ENCODE measurements around the gene ARL5A.

The ARL5A gene

GRCh38 chr2:151766437-151767153 is 61.6 kb downstream of the ARL5A start:
- DNase-seq (ENCODE audit: low spot score): no peak

GRCh38 chr2:151765760-151766410 is 62.3 kb downstream of the ARL5A start:
- DNase-seq (ENCODE audit: low spot score): no peak

DNA sequence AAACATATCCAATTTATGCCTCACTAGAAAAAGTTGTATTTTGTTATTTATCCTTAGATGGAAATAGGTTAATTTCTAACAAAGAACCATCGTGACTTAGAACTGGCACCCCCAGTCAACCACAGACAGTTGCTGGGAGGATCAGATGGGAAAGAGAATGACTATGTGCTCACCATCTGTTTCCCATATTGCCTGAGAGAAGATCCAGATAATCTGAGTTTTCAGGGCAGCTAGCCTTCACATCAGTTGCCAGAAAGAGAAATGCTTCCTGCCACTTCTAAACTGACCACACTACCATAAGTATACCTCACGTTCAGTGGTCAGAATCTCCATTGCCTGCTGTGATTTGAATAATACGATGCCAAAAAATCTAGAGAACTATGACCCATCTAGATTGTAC is 65.5 kb downstream of the ARL5A start:
- DNase-seq (ENCODE audit: low spot score): peak; percentile 57

DNA sequence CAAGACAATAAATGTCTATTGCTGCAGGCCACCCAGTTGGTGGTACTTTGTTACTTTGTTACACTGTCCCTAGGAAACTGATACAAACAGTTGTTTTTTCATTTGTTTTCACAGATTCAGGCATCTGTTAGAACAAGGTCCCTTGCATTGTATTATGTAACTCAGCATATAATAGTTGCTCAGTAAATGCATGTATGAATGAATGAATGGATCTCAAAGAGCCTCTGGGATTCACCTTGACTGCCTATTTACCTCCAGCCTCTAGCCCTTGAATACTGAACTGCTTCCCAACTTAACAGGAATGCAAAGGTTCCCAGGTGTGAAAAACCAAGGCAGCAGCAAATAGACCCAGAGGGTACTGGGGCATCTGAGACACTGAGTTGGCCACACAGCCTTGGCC is 66.5 kb downstream of the ARL5A start:
- no peak for DNase-seq (ENCODE audit: low spot score)

- no peak for DNase-seq (ENCODE audit: low spot score)
Measured at GRCh38 chr2:151761193-151761592, 67.0 kb downstream of the ARL5A start.

DNA sequence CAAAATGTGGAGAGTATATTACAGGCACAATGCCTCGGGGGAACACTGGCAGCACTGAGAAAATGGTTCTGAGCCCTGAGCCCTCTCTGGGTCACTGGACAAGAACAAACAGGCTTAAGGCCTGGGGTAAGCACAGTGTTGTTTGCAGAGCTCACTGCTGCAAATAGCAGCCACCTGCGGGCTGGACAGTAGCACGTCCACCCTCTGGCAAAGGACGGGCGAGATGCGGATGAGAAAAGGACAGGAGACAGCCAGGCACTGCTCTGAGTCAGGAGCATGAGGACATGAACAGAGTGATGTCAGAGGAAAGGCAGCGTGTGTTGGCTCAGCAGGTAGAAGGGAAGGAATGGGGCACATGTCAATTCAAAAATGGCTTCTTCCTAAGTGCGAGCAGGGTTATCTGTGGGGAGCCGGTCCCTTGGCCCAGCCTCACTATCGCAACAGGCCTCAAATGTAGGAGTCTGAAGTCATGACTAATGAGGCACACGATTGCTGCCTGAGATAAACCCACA is 68.0 kb downstream of the ARL5A start:
- DNase-seq (ENCODE audit: low spot score): no peak

- no peak for DNase-seq (ENCODE audit: low spot score)
Measured at GRCh38 chr2:151758744-151759143, 69.5 kb downstream of the ARL5A start.

- DNase-seq (ENCODE audit: low spot score): no peak
Measured at GRCh38 chr2:151757861-151758260, 70.4 kb downstream of the ARL5A start.

GRCh38 chr2:151756820-151757219 is 71.4 kb downstream of the ARL5A start:
- no peak for DNase-seq (ENCODE audit: low spot score)

- DNase-seq (ENCODE audit: low spot score): no peak
Measured at GRCh38 chr2:151754253-151754897, 73.8 kb downstream of the ARL5A start.

- DNase-seq (ENCODE audit: low spot score): no peak
Measured at GRCh38 chr2:151753540-151753939, 74.7 kb downstream of the ARL5A start.

All from Ammon's horn (tissue), 1 donor.